Measurements from ENCODE around the gene SNRNP25.

SNRNP25 gene

DNA sequence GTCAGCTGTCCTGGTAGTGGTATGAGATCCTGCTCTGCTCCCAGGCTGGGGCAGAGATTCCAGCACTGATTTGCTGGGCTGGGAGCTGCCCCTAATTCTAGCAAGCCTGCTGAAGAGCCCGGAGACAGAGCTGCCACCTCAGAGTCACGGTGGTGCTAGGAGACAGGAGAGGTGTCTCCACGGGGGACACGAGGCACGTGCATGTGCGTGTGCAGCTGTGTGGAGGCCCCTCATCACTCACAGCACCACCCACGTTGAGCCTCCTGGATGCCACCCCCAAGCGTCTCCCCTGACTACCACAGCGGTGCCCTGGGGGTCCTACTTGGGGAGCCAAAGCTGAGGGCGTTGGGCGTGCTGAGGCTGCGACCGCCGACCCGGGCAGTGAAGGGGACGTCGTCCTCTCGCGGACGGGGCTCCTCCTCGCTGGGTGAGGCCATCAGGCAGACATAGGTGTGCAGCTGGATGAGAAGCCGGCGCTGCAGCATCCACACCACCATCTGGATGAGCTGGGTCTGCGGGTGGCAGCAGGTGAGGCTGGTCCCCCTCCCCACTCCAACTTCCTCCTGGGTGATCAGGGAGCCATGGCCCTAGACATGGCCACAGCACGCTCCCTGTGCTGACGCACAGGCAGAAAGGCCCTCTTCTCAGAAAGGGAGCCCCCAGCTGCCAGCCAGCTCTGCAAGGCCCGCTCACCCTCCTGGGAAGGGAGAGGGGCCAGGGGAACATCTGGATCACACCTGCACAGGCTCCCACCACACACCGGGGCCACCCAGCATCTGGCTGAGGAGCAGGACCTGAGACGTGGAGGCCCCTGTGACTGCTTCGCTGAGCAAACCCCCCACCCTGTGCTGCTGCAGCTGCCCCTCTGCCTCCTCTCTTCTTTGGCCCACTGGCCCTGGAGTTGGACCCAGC, 36.0 kb downstream of the SNRNP25 start:
- DNase-seq (ENCODE audit: low spot score) = no peak
- TF ChIP-seq, protein P1, sequence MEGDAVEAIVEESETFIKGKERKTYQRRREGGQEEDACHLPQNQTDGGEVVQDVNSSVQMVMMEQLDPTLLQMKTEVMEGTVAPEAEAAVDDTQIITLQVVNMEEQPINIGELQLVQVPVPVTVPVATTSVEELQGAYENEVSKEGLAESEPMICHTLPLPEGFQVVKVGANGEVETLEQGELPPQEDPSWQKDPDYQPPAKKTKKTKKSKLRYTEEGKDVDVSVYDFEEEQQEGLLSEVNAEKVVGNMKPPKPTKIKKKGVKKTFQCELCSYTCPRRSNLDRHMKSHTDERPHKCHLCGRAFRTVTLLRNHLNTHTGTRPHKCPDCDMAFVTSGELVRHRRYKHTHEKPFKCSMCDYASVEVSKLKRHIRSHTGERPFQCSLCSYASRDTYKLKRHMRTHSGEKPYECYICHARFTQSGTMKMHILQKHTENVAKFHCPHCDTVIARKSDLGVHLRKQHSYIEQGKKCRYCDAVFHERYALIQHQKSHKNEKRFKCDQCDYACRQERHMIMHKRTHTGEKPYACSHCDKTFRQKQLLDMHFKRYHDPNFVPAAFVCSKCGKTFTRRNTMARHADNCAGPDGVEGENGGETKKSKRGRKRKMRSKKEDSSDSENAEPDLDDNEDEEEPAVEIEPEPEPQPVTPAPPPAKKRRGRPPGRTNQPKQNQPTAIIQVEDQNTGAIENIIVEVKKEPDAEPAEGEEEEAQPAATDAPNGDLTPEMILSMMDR (IDR thresholded peaks at IDR 0.05; ENCODE audit: extremely low read depth, missing control alignments) = no peak

DNA sequence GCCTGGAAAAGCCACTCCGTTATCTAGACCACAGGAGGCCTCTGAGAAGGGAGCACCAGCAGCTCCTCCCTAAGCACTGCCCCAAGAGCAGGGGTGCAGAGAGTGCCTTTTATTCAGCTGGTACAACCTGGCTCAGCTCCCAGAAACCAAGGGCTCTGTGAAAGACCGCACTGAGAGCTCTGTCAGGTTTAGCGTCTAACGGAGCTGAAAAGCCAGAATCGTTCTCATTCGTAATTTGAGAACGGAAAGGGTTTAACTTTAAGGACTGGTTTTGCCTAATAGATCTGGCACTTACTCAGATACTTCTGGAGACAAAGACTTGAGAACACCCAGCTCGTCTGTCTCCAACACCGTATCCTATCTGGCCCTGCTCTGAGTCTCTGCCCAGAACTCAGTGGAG, 37.9 kb downstream of the SNRNP25 start:
- DNase-seq (ENCODE audit: low spot score) = no peak
- TF ChIP-seq, protein P1 (IDR thresholded peaks at IDR 0.05; ENCODE audit: extremely low read depth, missing control alignments) = no peak

DNA sequence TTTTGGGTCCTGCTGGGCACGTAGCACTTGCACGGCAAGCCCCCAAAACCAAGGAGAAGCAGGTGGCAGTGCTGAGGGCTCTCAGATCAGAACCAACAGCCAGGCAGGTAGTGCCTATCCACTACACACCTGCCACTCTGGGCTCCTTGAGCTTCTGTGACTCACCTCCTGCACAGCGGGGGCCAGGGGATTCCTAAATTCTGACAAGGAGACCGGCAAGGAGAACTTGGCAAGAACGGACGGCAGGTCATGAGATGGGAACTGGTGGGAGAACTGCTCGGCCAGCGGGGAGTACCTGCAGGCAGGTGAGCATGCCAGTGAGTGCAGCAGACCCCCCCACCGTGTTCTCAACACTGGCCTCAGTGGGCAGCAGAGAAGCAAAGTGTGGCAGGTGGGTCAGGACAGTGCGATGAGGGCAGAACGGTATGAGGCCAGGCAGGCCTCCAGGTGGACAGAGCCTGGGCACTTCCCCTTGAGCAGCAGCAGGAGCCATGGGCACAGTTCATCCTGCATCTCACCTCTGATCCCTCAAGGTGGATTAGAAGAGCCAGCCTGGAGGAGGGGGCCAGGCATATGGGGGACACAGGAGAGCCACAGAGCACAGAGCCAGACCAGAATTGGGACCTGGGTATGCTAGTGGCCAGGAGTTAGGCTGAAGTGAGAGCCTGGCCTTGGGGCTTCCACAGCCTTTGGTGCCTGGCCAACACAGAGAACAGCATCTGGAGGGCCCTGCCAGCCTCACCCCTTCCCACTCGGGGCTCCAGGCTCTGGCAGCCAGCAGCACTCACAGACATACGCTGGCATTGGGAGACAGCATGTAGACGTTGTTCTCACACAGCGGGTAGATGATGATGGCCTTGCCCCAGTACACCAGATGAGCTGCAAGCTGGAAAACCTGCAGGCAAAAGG, 39.1 kb downstream of the SNRNP25 start:
- no peak for DNase-seq (ENCODE audit: low spot score)
- TF ChIP-seq, protein P1 (IDR thresholded peaks at IDR 0.05; ENCODE audit: extremely low read depth, missing control alignments) = no peak

DNA sequence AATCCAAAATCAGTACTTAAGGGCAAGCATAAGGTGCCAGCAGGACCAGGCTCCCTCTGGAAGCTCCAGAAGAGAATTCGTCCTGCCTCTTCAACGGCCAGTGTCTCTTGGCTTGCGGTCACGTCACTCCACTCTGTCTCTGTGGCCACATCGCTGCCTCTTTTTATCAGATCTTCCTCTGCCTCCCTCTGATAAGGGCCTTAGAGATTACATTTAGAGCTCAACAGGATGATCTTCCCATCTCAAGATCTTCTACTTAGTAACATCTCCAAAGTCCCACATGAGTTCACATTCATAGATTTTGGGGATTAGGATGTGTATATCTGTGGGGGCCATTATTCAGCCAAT, 41.3 kb downstream of the SNRNP25 start:
- DNase-seq (ENCODE audit: low spot score) = no peak
- TF ChIP-seq, protein P1 (IDR thresholded peaks at IDR 0.05; ENCODE audit: extremely low read depth, missing control alignments) = no peak

DNA sequence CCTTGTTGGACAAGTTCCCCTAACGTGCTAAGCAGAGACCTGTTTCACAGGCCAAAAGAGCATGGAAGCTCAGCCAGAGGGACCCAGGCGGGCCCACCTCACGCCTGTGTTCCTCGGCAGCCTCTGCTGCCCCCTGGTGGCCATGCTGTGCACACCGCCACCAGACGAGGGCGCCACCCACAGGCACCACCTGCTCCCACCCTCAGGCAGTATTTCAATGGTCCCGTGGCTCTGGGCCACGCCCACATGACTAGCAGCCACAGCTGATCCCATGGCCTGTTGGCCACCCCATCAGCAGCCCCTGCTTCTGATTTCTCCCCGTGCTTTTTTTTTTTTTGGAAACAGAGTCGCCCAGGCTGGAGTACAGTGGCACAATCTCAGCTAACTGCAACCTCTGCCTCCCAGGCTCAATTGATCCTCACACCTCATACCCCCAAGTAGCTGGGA, 43.3 kb downstream of the SNRNP25 start:
- TF ChIP-seq, protein P1 (IDR thresholded peaks at IDR 0.05; ENCODE audit: extremely low read depth, missing control alignments) = peak; percentile 100
- peak; percentile 94 for DNase-seq (ENCODE audit: low spot score)

DNA sequence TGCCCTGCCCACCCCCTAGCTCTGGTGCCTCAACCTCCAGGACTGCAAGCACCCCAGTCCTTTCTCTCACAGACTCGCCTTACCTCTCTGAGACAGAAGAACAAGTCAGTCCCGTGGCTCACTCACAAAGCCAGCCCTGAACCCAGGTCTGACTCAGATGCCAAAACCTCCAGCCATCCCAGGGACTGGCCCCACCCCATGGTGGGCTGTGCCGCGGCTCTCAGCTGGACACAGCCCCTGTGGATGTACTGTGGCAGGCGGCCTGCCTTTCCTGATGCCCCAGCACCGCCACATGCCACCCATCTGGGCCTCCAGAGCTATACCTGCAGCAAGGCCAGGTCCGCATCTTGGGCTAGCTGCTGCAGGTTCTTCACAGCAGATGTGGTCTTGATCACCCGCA, 44.2 kb downstream of the SNRNP25 start:
- TF ChIP-seq, protein P1 (IDR thresholded peaks at IDR 0.05; ENCODE audit: extremely low read depth, missing control alignments) = no peak
- no peak for DNase-seq (ENCODE audit: low spot score)

DNA sequence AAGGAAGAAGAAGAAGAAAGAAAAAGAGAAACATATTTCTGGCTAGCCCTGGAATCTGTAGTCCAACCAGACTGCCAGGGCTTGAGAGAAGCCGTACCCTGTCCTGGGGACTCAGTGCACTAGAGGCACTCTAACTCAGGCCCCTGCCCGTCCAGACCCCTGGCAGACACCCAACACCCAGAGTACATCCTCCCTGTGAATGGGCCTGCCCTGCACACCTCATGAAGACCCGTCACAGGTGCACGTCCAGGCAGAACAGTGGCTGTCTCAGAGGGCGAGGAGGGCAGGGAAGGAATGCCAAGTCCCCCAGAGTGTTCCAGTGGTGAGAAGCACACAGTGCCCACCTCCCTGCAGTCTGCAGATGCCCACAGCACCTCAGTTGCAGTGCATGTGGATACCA, 47.4 kb downstream of the SNRNP25 start:
- DNase-seq (ENCODE audit: low spot score) = no peak
- TF ChIP-seq, protein P1 (IDR thresholded peaks at IDR 0.05; ENCODE audit: extremely low read depth, missing control alignments) = no peak
